NCI-H69 (cell line): ENCODE data around the gene CITED1.
"Not testable (repeated sequence)": the region's sequence is repeated elsewhere in the genome, so short reads cannot be mapped to it uniquely, and the experiment has no call there.

ENCODE experiments used
- DNase-seq: peaks from one replicate; lab custom pipeline; 2025; lab: John Stamatoyannopoulos, UW

Gene CITED1, protein sequence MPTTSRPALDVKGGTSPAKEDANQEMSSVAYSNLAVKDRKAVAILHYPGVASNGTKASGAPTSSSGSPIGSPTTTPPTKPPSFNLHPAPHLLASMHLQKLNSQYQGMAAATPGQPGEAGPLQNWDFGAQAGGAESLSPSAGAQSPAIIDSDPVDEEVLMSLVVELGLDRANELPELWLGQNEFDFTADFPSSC

DNA sequence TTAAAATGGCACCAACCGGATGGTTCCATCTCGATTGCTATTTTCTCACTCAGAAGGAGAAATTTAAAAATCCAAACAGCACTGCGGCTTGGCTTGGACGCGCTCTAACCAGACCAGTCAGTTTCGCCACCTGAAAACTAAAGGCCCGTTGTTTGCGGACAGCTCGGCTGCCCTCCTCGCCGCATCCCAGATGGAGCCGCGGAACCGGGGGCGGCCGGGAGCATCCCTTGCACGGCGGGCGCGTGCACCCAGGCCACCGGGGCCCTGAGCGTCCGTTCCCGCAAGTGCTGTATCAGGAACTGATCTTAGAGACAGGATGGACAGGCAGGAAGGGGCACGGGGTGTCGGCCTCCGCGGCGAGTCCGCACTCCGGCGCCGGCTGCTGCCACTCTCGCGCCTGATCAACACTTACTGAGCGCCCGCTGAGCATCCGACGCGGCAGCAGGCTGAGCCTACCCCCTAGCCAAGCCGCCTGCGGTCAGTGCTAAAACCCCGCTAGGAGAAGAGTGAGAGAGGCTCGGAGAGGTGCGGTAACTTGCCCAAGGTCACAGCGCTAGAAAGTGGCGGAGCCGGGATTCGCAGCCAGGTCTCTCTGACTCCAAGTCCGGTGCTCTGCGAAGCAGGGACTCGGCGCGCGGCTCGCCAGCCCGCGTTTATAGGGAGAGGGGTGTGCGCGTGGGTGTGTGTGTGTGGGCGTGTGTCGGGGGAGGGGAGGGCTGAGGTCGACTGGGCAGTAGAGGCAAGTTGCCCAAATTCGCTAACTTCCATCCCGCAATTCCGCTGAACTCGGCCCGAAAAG, at the start of gene CITED1:
Gene CITED1, minus strand, starts transcription at position 629 of the 799 bp plus-strand sequence. CDS start 3,045 bp downstream, outside the sequence.
- peak; percentile 75 for DNase-seq

DNA sequence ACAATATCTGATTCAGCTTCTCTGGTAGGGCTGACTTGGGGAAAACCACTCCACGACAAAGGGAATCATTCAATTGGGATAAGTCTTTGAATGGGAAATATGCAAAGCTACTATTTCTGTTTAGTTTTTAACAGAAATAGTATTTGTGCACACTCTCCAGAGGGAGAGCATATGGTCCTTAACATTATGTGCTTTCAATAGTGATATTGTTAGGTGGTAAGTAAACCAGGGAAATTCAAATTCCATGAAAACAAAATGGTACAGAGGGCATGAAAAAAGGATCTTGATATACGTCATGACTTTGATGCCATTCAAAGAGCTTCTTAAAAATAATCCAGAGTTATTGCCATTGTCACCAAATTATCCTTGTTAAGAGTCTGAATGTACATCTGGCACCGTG, 47.1 kb upstream of the CITED1 start:
- DNase-seq, result no peak

DNA sequence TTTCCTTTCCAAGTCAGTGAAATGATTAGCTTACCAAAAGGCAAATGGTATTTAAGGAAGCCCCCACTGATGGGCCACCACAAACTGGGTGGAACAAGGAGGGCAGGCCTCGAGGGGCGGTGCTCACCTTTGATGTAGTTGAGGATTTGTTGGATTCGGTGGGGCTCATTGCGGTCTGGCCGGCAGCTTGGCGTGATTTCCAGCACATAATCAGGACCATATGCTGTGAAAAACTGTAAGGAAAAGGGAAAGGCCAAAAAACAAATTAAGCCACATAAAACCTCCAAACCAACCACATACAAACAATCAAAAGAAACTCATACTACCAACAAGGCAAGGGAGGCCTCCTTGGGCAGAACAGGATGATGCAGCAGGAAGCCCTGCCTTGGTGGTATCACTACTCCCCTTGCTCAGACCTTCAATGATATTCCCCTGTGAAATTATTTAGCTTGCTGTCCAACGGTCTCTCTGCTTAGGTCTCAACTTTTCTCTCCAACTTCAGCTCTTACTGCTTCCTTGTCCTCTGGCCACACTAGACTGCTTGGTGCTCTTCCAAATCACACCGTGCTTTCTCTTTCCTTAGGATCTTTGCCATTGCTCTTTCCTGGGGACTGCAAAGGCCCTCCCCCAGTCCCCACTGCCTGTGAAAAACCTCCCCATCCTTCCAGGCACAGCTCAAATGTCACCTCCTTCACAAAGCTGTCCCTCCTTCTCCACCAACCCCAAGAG, 46.1 kb upstream of the CITED1 start:
- DNase-seq, result no peak

DNA sequence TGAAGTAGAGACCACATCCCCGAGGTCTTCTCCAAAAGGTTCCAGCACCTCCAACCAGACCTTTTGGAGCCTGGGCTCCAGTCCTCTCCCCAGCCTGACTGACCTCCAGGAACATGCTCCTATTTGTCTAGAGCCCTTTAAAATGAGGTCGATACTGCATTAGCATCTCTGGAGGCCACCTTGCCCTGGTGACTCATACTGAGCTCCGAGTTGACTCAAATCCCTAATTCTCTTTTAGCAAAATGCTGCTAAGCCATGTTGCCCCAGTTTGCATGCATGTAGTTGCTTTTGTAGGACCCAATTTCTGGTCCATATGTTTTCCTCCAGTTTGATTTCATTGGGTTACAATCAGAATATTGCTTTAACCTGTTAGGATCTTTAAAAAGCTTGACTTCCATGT, 43.5 kb upstream of the CITED1 start:
- DNase-seq, result no peak

DNA sequence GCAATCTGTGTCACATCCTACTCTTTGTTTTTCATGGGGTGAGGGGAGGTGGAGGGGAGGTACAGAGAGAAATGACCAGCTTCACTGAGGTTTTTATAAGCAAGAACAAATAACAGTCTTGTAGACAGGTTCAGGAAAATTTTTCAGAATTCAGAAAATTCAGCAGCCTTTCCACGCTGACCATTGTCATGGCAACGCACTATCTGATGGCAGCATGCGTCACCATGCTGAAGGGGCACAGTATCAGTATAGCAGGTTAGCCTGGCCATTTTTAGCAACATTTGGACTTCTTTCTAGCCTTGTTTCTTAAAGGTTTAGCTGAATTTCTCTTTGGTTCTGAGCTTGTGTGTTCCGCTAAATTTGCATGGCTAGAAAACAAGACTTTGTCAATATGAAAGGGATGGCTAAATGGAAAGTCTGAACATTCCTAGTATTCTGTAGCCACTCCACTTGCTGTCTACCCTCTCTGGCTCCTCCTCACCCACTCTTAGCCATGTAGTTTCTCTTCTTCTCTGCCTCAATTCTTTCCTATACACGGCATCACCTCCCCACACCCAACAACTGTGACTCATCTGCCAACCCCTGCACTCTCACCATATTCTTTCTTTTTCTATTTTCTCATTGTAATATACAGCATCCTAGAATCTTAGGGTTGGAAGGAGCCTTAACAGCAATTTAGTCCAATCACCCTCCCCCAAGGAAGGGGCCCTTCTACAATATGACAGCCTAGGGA, 42.7 kb upstream of the CITED1 start:
- no peak for DNase-seq

DNA sequence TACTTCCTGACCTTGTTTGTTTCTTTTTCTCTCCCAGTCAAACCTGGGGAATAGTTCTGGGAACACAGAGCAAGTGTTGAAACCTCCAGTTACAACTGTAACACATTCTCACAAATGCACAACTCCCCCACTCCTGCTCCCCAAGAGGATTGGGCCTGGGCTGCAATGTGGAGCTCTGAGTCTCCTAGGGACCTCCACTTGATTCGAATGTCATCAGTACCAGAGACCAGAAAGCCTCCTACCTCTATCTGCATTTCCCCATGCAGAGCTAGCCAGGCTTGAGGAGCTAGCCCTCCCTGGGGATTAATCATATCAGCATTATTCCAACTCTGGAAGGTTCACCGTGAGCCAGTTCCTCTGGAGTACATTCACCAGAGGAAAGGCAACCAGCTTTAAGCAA, 41.7 kb upstream of the CITED1 start:
- DNase-seq, result no peak

DNA sequence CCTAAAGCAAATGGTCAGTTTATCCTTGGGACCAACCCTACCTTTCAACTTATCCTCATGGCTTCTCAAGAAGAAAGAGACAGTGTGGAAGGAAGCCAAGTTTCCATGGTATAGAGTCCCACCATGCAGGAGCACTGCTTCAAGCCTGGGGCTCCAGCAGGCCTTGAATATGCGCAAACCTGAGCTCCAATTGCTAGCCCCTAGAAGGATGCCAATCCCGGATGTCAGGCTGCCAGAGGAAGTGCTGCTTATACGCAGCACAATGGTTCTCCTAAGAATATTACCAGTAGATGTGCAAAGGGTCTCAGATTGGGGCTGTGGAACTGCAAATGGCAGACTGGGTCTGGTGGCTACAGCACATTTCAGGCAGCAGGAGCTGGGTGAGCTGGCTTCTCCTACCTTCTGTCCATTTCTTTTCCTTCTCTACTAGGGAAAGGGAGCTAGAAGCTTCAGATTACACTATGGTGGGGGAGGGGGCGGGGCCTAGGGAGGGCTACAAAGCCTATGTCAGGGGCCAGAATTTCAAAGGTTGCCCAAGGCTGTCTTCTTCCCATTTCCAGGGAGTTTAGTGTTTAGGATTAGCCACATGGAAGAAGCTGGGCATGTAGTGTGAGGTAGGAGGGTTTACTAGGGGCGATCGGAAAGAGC, 40.7 kb upstream of the CITED1 start:
- DNase-seq, result no peak

DNA sequence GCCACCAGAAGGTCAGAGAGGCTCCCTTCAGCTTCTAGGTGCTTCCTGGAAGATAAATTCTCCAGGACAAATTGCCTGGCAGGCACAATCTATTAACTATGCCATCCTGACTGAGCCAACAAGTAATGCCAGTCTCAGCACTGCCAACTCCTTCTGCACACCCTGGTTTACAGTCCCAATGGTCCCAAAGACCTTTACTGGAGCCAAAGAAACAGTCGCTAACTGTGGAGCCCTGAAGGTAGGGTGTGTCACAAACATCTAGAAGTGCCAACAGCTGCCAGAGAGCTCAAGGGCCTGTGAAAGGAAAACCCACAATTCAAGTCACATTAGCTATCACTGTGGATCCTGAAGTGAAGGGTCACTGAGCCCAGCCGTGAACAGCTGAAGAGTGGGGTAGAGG, 34.9 kb upstream of the CITED1 start:
- DNase-seq, result no peak

DNA sequence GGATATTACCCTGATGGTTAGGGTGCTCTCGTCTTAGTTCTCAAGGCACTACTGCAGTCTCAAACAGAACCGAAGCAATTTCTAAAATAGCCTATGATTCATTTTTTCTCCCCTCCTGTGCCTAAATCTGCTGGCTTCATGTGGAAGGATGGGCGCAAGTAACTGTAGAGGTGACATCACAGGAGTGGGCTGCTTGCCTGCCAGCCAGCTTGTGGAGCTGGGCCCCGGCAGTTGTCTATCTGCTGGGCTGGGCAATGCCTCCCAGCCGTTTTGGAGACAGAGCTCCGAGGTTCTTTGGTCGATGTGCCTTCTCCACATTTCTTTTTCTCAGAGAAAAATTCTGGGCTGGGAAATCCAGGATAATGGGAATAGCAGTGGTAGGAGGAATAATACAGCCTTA, 34.3 kb upstream of the CITED1 start:
- no peak for DNase-seq

DNA sequence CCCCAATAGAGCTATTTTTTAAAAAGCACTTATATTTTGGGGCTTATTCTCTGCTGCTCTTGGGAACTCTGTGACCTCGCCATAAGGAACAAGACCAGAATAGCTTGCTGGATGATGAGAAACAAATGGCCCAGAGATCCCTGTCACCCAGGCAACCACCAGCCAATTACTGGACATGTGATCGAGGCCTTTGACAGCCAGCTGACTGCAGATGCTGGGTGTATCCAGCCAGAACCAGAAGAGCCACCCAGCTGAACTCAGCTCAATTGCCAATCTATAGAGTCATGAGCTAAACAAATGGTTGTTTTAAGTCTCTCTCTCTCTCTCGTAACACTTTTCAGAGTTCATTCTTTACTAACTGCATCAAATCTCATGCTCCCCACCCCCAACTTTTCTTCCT, 24.4 kb upstream of the CITED1 start:
- DNase-seq, result peak; percentile 39

DNA sequence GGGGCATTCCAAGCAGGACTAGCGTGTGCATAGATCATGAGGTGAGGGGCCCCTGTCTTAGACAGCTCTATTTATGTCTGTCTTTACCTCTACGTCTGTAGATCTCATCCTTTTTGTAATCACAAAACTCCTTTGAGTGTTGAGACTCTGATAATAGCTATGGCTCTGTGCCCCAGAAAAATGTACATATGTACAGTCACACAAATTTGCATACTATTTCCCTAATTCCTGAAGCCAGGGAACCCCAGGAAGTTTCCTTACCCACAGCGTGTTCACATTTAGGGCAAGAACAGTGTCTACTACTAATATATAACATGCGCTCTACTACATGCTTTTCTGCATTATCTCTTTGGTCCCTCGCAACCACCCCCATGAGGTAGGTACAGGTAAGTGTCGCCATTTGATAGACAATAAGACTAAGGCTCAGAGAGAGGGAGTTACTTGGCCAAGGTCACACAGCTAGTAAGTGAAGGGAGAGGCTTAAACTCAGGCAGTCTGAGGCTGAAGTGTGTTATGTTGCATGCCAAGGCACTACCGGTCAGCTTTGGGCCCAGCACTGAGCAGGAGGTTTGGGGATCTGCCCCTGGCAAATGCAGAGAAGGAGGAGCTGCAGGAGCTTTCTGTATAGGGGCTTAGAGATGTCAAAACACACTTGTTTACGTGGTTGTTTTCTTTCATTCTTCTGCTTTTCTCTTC, 21.0 kb upstream of the CITED1 start:
- no peak for DNase-seq

DNA sequence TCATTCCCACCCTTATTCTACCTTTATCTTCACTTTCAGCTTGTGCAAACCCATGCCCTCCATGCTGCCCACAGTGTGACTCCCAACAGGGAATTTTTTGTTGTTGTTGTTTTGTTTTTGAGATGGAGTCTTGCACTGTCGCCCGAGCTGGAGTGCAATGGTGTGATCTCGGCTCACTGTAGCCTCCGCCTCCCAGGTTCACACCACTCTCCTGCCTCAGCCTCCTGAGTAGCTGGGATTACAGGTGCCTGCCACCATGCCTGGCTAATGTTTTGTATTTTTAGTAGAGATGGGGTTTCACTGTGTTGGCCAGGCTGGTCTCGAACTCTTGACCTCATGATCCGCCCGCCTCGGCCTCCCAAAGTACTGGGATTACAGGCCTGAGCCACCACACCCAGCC, 13.9 kb upstream of the CITED1 start:
- not testable (repeated sequence) for DNase-seq

DNA sequence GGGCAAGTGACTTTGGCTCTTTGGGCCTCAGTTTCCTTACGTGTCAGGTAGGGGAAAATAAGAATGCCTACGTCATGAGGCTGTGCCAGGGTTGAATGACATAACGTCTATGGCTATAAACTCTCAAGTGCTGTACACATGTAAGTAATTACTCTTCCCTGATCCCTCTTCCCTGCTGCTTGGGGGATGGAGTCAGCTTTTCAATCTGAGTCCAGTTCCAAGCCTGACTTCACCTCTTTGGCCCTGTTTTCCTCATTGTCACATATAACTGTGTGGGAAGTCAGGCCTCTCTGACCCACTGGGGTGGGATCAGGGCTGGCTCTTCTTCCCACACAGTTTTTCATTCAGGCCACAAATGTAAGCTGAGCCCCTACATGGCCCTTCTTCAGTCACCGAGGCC, 11.4 kb upstream of the CITED1 start:
- DNase-seq, result no peak

DNA sequence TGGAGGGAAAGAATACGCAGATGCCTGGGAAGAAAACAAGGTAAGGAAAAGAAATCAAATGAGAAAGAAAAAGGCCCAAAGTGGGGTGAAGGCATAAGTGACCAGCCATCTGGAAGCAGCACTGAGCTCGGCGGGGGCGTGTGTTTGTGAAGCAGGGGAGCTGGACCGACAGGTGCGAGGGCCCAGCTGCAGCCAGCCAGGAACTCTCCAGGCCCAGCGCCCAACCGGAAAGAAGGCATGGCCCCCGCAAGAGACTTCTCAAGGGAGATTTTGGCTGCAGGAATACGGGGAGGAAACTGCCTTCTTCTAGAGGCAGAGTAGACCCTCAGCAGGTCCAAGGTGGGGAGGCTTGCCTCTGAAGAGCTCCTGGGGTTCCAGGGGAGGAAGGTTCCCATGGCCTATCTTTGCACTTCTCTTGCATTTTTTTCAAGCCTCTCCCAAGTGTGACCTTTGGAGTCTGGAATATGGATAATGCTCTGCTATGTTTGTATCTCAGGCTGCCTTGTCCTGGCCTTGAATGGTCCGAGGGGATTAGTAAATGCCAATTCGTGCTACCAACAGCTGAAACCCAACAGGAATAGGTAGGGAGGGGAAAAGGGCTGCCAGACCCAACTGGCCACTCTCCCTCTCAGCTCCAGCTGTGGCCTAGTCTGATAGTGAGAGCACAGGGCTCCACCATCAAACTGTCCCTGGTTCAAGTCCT, 10.8 kb upstream of the CITED1 start:
- DNase-seq, result peak; percentile 10

DNA sequence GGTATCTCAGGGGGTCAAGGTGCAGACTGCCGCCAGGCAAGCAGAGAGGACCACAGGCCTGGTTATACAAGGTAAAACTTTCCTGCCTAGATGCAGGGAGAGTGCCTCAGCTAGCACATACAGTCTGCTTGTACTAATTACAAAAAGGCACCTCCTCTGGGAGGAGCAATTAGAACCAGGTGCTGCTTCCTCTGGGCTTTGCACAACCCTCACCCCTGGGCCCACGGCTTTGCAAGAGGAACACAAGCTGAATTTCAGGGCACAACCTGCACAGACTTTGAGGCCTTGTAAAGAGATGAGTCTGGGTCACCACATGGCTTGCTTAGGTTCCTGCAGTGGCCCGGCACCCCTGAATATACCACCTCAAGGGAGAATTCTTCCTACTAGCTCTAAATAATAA, 9.2 kb upstream of the CITED1 start:
- peak; percentile 61 for DNase-seq

DNA sequence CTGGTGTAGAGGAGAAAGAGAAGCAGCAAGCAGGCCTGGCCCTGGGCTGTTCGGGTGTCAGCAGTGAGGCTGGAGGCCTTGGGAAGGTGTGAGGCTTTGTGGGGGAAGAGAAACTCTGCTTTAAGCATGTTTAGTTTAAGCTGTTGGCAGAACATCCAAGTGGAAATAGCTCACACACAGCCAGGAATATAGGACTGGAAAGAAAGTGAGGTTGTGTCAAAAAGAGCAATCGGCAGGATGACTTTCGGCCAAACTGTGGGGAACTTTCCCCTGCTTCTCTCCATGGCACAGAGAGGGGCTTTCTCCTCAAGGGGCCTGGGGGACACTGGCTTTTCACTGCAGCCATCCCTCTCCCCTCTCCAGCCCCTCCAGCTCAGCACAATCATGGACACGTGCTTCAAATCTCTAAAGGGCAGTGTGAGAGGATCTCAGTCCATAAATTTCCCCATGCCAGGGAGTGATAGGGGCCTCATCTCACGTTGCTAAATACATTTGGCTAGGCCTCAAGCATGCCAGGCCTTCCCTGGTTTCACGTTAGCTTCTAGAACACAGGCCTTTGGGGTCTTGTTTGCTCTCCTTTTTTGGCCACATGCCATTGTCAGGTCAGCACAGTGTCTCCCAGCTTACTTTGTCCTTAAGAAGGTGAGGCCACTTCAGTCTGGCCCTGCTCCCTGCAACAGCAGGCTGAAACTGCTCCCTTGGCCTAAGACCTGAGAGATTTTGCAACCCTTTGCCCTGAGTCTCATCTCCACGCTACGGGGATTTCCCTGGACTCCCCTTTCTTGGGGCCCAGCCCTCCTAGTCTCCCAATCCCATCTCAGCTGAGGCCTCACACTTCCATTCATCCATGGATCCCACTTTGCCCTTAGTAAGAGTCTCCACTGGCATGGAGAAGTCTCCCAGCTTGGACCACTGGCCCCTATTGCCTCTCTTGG, 8.3 kb upstream of the CITED1 start:
- no peak for DNase-seq

DNA sequence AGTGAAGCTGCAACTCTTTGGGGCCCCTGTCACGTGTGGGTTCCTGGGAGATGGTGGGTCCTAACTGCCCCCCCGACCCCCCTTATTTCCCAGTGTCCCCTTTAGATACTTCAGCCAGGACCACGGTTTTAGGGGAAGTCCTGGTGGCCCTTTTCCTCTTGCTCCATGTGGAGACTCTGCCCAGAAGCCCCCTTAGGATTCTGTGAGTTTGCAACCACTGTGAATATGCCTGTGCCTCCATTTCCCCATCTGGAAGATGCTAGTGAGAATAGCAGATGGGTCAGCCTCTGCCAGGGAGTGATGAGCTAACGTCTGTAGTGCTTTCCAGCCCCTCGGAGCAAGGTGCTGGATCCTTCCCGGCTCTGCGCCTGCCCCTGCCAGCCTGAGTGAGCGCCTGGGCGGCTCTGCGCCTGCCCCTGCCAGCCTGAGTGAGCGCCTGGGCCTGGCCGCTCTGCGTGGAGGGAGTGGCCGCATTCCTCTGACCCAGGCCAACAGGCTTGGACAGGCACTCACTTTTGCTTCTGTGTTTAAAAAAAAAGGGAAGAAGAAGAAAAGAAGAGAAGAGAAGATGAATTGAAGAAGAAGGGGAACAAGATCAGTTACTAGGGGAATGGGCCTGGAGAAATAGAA, 6.7 kb upstream of the CITED1 start:
- no peak for DNase-seq

DNA sequence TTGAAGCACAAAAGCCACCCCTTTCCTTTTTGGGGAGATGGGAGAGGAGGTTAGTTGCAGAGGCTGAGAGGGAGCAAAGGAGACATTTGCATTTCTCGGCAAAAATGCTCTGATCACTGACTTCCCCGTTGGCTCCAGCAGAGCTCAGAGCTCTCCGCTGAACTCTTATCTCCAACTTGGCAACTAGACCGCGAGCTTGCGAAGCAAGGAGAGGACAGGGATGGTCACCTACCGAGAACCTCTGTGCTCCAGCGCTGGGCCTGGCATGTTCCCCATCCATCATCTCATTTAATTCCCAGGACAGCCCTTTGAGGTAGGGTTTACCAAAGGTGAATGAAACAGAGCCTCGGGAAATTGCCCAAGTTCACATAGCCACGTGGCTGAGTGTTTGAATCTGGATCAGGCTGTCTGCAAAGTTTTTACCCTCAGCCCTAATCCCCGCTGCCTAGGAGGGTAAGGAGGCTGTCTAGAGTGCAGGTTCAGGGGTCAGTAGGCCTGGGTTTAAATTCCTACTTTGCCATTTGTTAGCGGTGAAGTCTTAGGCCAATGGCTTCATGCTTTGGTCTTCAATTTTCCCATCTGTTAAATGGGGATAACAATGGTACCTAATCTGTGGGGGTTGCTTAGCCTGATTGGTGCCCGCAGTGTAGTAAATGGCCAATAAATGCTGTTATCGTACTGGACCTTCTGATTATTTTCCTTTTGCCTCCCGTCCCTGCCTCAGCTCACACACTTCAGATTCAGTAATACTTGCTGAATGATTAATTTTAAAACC, 3.8 kb upstream of the CITED1 start:
- peak; percentile 56 for DNase-seq
